ENCODE data around the gene TMX4. TPM values are rescaled to one million over a fixed set of nuclear protein-coding genes. Genes with fewer than 3 reads are reported as not detected.
A peak's percentile ranks its signal among the peaks of the same experiment; 100 is the strongest.

Gene TMX4
- total RNA-seq, 1 donor from 2014 or later = 46.8 TPM

GRCh38 chr20:8018958-8019245 is 659 bp downstream of the TMX4 start:
- DNase-seq = peak; percentile 50

- DNase-seq = no peak
Observed at GRCh38 chr20:8012724-8013123, 6.8 kb downstream of the TMX4 start.

- DNase-seq = no peak
Observed at GRCh38 chr20:8008733-8009132, 10.8 kb downstream of the TMX4 start.

GRCh38 chr20:8007490-8007889 is 12.1 kb downstream of the TMX4 start:
- DNase-seq = no peak

- DNase-seq = no peak
Observed at GRCh38 chr20:8005575-8006366, 13.8 kb downstream of the TMX4 start.

GRCh38 chr20:8005033-8005432 is 14.5 kb downstream of the TMX4 start:
- no peak for DNase-seq

GRCh38 chr20:8002056-8002455 is 17.5 kb downstream of the TMX4 start:
- DNase-seq = no peak

GRCh38 chr20:8000796-8001195 is 18.8 kb downstream of the TMX4 start:
- no peak for DNase-seq

- DNase-seq = no peak
Observed at GRCh38 chr20:7996898-7997297, 22.7 kb downstream of the TMX4 start.

- no peak for DNase-seq
Observed at GRCh38 chr20:7994809-7995208, 24.8 kb downstream of the TMX4 start.

GRCh38 chr20:7993703-7994102 is 25.9 kb downstream of the TMX4 start:
- no peak for DNase-seq

- no peak for DNase-seq
Observed at GRCh38 chr20:7993238-7993637, 26.3 kb downstream of the TMX4 start.

GRCh38 chr20:7990385-7990784 is 29.2 kb downstream of the TMX4 start:
- no peak for DNase-seq

- DNase-seq = no peak
Observed at GRCh38 chr20:7989379-7989778, 30.2 kb downstream of the TMX4 start.

- DNase-seq = no peak
Observed at GRCh38 chr20:7985916-7986315, 33.6 kb downstream of the TMX4 start.

- no peak for DNase-seq
Observed at GRCh38 chr20:7984192-7984591, 35.4 kb downstream of the TMX4 start.

GRCh38 chr20:7981374-7981773 is 38.2 kb downstream of the TMX4 start:
- DNase-seq = no peak

- DNase-seq = peak; percentile 7
Observed at GRCh38 chr20:7980332-7981046, 39.1 kb downstream of the TMX4 start.

GRCh38 chr20:7977709-7978108 is 41.9 kb downstream of the TMX4 start:
- no peak for DNase-seq

GRCh38 chr20:7975851-7976414 is 43.6 kb downstream of the TMX4 start:
- DNase-seq = no peak

- DNase-seq = no peak
Observed at GRCh38 chr20:7974785-7975435, 44.7 kb downstream of the TMX4 start.

GRCh38 chr20:7971536-7972280 is 47.9 kb downstream of the TMX4 start:
- DNase-seq = no peak

Measured in occipital lobe (tissue), 2 donors.